Activated CD8-positive, alpha-beta memory T cell treated with anti-CD3 and anti-CD28 coated beads, Interleukin-2, amount 50 U/mL, for 48 hours (primary cell): ENCODE results near the gene CFAP57.
"Not testable (repeated sequence)": the region's sequence is repeated elsewhere in the genome, so short reads cannot be mapped to it uniquely, and the experiment has no call there.

Experiments
- DNase-seq: peaks from one replicate; pipeline ENCODE4 v3.0.0-alpha.2; 2020

Gene CFAP57

DNA sequence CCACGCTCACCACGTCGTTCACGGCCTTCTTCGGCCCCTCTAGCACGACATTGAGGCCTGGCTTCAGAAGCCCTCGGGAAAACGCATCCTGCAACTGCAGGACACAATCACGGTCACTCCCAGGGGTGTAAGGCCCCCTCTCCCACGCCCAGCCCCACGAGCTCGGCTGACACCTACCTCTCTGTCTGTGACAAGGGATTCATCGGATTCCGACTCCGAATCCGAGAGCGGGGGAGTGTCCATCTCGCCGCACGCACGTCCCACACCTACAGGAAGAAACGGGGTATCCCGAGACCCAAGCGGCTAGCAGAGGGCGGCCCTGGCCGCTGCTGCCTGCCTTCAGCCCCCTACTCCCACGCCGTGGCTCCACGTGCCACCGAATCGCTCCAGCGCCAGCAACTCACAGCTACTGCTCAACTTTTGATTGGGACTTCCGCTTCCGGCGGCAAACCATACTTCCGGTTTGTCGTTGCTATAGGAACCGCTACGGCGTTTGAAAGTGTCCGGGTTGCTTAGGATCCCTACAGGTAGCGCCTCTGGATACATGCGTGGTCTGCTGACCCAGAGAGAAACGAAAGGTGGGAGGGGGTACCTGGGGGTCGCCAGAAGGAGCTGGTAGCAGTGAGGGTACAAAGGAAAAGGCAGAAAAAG, at the start of gene CFAP57, which contains the start of gene EBNA1BP2:
Gene CFAP57, plus strand, starts transcription at position 455 of the 651 bp plus-strand sequence. CDS start 424 bp downstream, outside the sequence.
Gene EBNA1BP2, minus strand, starts transcription at position 415 of the 651 bp plus-strand sequence. Its CDS starts 172 bp downstream, at position 243.
- DNase-seq: peak; percentile 92

DNA sequence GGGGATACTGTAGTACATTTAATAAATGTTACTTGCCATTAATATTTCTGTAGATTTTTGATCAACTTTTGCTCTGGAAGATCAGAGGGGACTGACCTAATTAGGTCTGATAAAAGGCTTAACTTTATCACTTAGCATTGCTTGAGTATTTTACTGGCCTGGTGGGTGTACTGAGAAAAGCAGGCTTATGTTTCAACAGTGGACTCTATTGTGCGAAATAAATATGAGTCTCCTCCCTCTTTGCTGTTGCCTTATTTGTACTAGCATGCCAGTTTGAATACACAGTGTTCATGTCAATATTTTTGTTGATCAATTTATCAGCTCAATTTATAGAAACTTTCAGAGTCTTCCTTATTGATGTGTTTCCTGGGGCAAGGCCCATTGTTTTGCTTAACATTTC, 49.1 kb upstream of the CFAP57 start:
- DNase-seq: no peak

DNA sequence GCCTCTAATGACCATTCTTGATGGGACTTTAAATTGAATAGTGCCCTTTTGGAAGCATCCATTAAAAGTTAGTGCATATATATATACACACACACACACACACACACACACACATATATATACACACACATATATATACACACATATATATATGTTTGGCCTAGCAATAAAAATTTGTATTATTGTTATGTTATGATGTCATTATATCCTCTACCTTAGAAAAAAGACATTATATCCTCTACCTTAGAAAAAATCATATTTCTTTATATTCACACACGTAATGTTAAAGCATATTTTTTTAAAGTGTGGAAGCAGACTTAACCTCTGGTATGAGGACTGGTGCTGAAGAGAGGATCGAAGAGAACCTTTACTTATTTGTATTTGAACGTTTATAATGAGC, 43.3 kb upstream of the CFAP57 start:
- DNase-seq: no peak

DNA sequence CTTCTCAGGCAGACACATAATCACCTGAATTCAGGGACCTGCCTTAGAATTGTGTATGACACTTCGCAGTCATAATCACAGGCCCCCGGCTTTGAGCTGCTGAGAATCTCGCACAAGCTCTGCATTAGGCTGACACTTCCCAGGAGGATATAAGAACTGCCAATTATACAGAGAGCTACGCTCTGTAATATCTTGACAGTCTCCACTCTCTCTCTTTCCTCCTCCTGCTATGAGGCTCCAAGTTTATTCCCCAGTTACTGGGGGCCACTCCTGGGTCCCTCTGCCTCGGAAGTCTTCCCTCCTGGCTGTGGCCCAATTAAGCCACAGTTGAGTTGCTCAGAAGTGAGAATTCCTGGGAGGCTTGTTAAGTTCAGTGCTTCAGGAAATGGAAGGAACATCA, 42.7 kb upstream of the CFAP57 start:
- no peak for DNase-seq

DNA sequence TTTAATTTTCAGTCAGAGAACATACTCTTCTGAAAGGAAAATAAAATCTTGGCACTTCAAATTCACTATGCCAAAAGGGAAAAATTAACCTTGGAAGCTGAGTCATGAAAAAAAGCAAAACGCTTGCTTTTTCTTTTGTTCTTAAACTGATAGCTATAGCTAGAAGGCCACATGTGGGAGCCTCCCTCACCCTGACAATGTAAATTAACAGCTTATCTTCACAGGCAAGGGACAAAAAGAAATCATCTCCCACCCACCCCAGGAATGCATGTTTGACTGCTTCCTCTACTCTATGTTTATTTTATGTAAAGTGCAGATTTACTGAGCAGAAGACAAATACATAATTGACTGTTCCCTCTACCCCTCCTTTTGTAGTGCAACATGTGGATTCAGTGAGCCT, 38.1 kb upstream of the CFAP57 start:
- DNase-seq: no peak

DNA sequence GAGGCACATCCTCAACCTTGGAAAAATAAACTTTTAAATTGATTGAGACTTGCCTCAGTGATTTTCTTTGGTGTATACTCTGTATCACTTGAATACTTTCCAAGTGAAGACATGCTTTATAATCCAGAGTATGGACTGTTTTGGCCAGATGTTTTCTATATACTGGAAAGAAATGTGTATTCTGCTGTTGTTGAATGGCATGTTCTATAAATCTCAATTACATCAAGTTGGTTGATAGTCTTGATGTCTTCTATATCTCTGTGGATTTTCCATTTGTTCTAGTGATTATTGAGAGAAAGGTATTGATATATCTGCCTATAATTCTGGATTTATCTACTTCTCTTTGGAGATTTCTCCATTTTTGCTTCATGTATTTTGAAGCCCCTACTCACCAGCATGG, 37.5 kb upstream of the CFAP57 start:
- no peak for DNase-seq

DNA sequence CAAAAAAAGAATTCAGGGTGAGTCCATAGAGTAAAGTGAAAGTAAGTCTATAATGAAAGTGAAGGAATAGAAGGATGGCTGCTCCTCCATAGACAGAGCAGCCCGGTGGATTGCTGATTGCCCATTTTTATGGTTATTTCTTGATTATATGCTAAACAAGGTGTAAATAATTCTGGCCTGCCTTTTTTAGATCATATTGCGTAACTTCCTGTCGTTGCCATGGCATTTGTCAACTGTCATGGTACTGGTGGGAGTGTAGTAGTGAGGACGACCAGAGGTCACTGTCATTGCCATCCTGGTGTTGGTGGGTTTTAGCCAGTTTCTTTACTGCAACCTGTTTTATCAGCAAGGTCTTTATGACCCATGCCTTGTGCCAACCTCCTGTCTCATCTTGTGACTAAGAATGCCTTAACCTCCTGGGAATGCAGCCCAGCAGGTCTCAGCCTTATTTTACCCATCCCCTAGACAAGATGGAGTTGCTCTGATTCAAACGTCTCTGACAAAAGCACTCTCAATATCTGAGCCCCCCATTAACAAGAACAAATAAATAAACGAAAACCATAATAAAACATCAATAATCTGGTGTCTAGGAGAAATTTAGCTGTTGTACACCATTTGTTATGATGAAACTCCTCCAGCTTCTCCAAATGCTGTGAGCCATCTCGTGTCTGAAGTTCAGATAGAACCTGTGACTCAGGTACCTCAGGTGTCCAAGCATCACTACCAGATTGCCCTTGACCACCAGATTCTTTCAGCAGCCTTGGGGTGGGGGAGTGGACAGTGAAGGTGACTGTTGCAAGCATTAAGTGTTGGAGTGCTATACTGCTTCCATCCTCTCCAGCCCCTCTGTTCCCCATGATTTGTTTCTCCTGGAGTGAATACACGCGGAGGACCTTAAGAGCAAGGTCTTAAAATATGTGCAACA, 36.0 kb upstream of the CFAP57 start:
- DNase-seq: no peak

DNA sequence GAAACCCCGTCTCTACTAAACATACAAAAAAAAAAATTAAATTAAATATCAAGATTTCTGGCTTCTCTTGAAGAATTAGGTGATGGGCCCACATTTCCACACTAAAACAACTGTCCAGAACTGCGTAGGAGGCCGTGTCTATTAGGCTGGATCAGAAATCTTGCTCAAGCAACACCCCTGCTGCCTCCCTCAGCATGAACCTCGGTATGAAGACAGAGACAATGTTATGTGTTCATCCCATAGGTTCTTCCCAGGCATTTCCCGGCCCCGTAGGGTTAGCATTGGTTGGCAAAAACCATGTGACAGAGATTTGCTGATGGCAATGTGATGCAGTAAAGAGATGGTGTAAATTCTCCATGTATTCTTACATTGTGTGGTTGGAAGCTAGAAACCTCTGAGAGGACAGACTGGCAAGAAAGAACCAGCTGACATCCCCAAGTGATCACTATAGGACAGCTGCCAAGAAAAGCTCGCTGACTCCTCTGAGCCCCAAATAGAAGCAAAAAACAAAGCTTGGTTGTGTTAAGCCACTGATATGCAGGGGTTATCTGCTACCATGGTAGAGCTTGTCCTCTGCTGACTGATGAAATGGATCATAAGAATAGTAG, 34.6 kb upstream of the CFAP57 start:
- no peak for DNase-seq

DNA sequence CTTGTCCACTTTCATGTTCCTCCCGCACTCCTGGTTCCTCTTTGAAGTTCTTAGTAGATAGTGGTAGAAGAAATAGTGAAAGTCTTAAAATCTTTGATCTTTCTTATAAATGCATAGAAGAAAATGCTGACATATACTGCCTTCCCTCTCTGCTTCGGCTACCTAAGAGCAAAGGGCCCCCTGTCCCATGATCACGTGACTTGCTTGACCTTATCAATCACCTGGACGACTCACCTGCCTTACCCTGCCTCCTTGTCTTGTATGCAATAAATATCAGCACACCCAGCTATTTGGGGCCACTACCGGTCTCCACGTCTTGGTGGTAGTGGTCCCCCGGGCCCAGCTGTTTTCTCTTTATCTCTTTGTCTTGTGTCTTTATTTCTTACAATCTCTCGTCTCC, 32.8 kb upstream of the CFAP57 start:
- not testable (repeated sequence) for DNase-seq

DNA sequence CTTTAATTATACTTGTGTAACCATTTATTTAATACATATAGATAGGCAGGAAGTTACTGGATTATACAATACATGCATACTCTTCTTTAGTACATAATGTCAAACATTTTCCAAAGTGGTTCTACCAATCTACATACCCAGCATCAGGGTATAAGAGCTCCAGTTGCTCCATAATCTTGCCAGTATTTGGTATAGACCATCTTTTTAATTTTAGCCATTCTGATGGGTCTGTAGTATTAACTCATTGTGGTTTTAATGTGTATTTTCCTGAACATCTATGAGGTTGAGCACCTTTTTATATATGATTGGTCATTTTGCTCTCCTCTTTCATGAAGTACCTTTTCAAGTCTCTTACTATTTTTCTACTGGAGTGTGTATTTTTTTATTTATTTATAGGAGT, 32.1 kb upstream of the CFAP57 start:
- no peak for DNase-seq

DNA sequence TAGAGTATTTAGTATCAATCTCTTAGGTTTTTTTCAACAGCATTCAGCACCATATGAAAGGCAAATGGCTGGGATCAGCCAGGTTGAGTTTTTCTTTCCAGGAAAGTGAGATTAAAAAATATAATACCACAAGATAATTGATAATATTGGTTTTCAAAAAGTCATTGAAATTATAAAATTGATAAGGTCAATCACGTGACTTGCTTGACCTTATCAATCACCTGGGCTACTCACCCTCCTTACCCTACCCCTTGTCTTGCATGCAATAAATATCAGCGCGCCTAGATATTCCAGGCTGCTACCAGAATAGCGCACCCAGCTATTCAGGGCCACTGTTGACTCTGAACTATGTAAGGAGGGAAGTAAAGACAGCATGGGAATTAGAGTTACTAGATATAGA, 31.5 kb upstream of the CFAP57 start:
- no peak for DNase-seq

DNA sequence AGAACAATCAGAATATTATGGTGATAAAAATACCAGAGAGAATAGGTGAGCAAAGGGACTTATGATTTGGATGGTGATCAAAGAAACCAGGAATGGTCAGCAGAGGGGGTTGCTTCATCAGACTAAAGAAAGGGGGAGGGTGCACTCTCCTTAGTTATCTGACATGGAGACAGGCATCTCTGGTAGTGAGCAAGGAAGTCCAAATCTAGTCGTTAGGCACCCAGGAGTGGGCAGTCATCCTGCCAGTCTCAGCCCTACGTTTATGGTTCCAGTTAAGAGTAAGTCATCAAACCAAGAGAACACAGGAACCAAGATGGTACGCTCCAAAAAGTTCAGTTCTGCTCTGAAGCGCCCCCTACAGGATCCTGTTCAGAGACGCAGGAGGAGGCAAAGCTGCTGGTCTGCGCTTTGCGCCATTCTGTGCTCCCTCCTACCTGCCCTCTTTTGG, 28.7 kb upstream of the CFAP57 start:
- peak; percentile 57 for DNase-seq

DNA sequence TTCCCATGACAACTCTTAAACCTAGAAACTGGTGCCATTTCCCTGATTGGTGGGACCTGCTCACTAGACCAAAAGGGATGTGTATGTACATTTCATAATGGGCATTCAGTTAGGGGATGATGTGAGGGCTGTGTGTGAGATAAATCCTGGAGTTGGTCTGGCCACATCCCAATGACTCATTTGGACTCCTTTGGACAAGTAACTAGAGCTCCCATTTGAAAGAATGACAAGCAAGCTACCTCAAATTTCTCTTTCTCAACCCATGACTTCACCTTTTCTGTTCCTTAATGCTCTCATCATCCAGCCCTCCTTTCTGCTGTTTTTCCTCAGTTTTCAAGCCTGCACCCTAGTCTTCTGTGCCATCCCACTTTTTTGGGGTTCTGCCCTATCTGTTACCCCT, 27.9 kb upstream of the CFAP57 start:
- DNase-seq: no peak

DNA sequence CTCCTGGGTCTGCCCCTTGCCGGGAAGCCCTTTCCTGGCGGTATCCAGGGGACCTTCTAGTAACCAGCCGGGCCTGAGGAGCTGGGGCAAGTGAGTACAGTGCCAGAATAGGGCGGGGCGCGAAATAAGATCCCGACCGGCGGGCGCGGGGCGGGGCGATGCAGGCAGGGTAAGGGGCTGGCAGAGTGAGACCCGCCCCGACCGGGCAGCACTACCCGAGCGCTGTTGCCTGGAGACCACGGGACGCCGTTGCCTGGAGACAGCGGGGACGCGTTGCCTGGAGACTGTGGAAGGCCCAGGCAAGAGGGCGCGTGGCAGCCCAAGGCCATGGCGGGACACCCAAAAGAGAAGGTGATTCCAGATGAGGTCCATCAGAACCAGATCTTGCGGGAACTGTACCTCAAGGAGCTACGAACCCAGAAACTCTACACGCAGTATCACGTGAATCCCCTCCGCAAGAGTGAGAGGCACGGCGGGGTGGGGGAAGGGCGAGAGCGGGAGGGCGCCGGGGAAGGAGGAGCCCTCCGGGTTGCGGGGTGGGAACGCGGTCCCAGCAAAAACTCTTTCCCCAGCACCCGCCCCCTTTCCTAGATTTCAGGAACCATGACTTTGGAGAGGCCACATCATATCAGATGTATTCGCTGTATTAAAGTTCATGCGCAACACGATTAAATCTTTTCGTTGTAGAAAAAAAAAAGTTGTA, 24.4 kb upstream of the CFAP57 start:
- peak; percentile 73 for DNase-seq

DNA sequence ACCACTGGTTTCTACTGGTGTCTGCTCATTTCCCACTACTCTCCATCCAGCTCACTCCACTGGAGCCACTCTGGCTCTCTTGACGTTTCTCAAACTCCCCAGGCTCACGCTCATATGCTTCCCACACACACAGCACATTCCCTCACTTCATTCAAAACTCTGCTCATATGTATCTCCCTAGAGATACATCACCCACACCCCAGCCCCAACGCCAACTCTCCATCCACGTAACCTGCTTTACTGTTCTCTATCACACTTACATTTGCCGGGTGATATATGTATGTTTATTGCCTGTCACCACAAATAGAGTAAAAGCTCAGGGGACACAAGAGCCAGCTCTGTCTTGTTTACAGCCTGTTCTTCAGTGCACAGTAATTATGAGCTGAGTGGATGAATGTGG, 22.2 kb upstream of the CFAP57 start:
- no peak for DNase-seq

DNA sequence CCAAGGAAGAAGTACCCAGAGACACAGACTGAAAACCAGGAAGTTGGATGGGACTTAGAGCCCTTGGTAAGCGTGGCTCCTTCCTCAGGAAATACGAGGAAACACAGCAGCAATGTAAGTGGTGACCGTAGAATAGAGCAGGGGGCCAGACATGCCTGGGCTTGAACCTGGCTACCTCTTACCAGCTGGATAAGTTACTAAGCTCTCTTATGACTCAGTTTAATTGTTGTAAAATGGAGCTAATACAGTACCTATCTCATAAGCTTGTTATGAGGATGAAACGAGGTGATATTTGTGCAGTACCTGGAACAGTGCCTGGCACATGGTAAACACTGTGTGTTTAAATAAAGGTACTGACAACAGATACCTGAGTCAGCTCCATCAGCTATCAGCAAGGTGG, 19.3 kb upstream of the CFAP57 start:
- no peak for DNase-seq

DNA sequence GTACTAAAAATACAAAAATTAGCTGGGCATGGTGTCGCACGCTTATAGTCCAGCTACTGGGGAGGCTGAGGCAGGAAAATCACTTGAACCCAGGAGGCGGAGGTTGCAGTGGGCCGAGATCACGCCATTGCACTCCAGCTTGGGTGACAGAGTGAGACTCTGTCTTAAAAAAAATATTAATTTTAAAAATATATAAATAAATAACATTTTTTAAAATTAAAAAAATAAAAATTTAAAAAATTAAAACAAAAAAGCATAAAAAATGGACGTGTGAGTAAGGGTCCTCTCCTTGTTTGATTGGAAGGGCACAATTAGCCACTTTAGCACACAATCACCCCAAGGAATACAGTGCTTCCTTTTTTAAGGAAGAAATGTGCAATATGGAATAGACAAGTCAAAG, 18.7 kb upstream of the CFAP57 start:
- no peak for DNase-seq

DNA sequence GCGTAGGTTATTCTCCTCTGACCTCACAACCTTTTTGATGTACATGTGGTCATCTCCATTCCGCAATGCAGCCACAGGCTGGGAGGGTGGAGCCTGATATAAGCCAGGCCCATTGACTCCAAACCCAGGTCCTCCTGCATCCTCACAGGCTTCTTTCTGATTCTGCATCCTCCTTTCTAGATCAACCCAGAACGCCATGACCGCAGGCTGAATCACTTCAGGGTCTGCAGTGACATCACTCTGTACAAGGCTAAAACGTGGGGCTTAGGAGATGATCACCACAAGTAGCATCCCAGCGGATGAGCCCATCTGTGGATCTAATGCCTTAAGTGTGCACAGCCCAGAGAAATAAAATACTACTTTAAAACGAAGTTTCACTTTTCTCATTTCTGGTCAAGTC, 16.1 kb upstream of the CFAP57 start:
- no peak for DNase-seq

DNA sequence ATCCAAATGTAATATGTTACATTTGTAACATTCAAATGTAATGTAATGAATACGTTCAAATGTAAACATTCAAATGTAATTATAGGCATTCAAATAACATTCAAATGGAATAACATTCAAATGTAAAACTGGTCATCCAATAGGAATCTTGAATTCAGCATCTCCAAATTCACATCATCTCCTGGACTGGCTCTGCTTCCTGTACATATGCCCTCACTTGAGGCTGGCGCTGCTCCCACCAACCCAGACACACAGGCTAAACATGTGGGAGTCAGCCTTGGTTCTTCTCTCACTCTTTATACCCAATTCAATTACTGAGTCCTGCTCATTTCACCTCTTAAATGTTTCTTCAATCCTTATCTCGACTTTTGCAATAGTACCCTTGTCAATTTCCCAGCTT, 7.0 kb upstream of the CFAP57 start:
- no peak for DNase-seq

DNA sequence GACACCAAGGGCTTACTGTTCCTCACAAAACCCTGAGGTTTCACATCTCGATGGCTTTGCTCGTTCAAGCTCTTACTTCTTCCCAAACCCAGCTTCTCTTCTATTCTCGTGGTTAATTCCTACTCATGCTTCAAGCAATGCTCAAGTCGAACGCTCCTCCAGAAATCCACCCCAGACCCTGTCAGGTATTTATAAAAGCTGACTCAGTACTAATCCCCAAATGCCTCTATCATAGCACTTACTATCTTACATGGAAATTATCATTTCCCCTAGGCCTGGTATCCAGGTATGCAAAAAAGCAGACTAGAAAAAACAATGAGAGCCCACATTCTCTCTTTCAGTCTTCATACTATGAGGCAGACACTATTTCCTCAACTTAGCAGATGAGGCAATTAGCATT, 6.4 kb upstream of the CFAP57 start:
- no peak for DNase-seq

DNA sequence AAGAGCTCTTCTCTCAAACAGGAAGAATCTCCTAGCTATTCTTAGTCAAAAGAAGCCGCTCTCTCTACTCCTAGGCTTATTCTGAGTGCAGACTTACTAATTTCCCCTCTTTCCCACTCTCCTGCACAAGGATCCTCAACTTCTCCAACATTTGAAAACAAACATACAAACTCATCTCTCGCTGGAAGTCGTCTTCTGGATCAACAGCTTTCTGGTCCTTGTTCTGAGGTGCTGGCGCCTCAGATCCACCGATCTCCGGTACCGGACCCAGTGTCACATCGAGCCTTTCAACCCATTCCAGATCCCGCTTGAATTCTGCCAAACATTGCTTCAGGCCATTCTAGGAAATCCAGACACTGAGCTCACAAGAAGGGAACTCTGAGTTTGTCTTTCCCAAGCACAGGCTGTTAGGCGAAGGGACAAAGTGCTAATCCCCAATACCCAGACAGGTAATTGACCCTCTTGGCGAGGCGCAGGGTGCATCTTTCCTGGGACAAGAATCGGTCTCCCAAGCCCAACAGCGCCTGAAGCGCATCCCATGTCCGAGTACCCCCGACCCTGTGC, 736 bp upstream of the CFAP57 start:
- DNase-seq: no peak

DNA sequence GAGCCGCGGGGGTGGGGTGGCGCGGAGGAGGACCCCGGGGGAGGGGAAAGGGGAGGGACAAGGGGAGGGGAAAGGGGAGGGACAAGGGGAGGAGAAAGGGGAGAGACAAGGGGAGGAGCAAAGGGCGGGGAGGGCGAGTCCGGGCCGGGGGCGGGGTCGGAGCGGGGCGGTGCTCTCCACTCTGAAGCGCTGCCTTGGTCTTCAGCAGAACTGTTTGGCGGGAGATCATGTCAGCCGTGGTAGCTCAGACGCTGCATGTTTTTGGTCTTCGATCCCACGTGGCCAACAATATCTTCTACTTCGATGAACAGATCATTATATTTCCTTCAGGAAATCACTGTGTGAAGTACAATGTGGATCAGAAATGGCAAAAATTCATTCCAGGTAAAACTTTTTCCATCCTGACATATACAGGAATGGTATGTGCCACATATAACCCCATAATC, 420 bp downstream of the CFAP57 start:
- DNase-seq: peak; percentile 87

DNA sequence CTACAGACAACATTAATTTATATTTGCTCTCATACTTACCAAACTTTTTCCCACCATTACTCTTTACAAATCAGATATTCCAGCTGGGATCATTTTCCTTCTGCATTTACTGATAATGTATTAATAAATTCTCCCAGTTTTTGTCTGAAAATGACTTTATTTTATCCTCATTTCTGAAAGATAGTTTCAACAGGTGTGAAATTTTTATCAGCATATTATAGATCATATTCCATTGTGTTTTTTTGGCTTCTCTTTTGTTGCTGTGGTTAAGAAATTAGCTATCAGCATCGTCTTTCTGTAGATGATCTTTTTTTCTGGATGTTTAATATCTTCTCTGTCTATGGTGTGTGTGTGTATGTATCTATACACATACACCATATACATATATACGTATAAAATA, 2.7 kb downstream of the CFAP57 start:
- DNase-seq: no peak
